Endothelial cell of umbilical vein (primary cell): Measurements from ENCODE around the gene C1QTNF2. TPM values are rescaled to one million over a fixed set of nuclear protein-coding genes. Genes with fewer than 3 reads are reported as not detected.

Source experiments
- BruUV-seq: library from RNA; stranded (reverse); fragments of 400-500 nt; replicated peaks from 2 replicates; lab custom pipeline; 2021; lab: Mats Ljungman, UMichigan
- CTCF ChIA-PET: fragments of 300-600, 350-600 bp; sonication (Branson Sonifier 250); formaldehyde crosslinking; loops from one replicate; lab custom pipeline; 2021; ENCODE audit warnings: antibody characterized with exemption, inconsistent platforms; lab: Charles Lee
- POLR2A ChIA-PET: fragments of 300-600, 350-600 bp; sonication (Branson Sonifier 250); formaldehyde crosslinking; loops from one replicate; lab custom pipeline; 2021; ENCODE audit warnings: antibody characterized with exemption, inconsistent platforms; lab: Charles Lee
- DNase-seq: peaks from one replicate; pipeline ENCODE4 v3.0.0-alpha.2; 2011; ENCODE audit warnings: low read depth, low spot score
- FAIRE-seq: peaks from 2 replicates; lab custom pipeline; 2011; peaks lifted over from hg19 to GRCh38; lab: Jason Lieb, UNC
- H2AFZ ChIP-seq: 2 replicates; pipeline ENCODE4 v1.6.0; 2012; ENCODE audit warnings: low read depth, low read length, control low read depth, inconsistent platforms
- H3K27ac ChIP-seq: 2 replicates; pipeline ENCODE4 v1.5.1; 2011; ENCODE audit warnings: low read depth, mild to moderate bottlenecking, control low read depth, low read length, moderate library complexity; ENCODE audit not compliant: insufficient read depth
- H3K27me3 ChIP-seq, 2 experiments: 2 replicates each; pipeline versions ENCODE4 v1.6.0 to v1.6.1; 2011; ENCODE audit warnings: low read length in 2 of 2, mixed read lengths in 1 of 2; ENCODE audit not compliant: control insufficient read depth in 2 of 2, insufficient read depth in 2 of 2
- H3K36me3 ChIP-seq, 2 experiments: 2 replicates in 1 of 2; 3 replicates in 1 of 2; pipeline ENCODE4 v1.5.1; 2011; ENCODE audit warnings: low read length in 2 of 2, mild to moderate bottlenecking in 1 of 2, moderate library complexity in 1 of 2; ENCODE audit not compliant: control insufficient read depth in 2 of 2, insufficient read depth in 2 of 2; ENCODE audit errors: extremely low read depth in 1 of 2
- H3K4me1 ChIP-seq: 3 replicates; pipeline ENCODE4 v1.5.1; 2011; ENCODE audit warnings: mild to moderate bottlenecking, low read length; ENCODE audit not compliant: control insufficient read depth, insufficient read depth; ENCODE audit errors: extremely low read depth
- H3K4me2 ChIP-seq: 2 replicates; pipeline ENCODE4 v1.6.1; 2011; ENCODE audit warnings: low read length, control low read depth, mixed read lengths; ENCODE audit not compliant: insufficient read depth
- H3K4me3 ChIP-seq, 3 experiments: fragments of 200-600 bp in 1 of 3; sonication (generic), shearing (Covaris generic) in 1 of 3; replicated peaks in 1 of 3; 2 replicates each; pipeline ENCODE4 v1.5.1; 2011 to 2016; ENCODE audit warnings: control low read depth in 3 of 3, low read length in 3 of 3, mild to moderate bottlenecking in 2 of 3, inconsistent platforms in 1 of 3, low read depth in 1 of 3, moderate library complexity in 1 of 3; ENCODE audit not compliant: insufficient read depth in 1 of 3
- H3K79me2 ChIP-seq: 2 replicates; pipeline ENCODE4 v1.6.0; 2012; ENCODE audit warnings: low read length, inconsistent platforms; ENCODE audit not compliant: control insufficient read depth, insufficient read depth
- H3K9ac ChIP-seq: replicated peaks from 2 replicates; pipeline ENCODE3; 2011; ENCODE audit warnings: low read length, control low read depth; ENCODE audit not compliant: insufficient read depth; ENCODE audit errors: extremely low read depth
- H3K9me1 ChIP-seq: replicated peaks from 3 replicates; pipeline ENCODE4 v1.6.0; 2011; ENCODE audit warnings: mild to moderate bottlenecking, low read length; ENCODE audit not compliant: control insufficient read depth, insufficient read depth; ENCODE audit errors: extremely low read depth
- H3K9me3 ChIP-seq: replicated peaks from 2 replicates; pipeline ENCODE4 v1.5.1; 2012; ENCODE audit warnings: low read length, inconsistent platforms; ENCODE audit not compliant: control insufficient read depth, insufficient read depth
- H4K20me1 ChIP-seq: replicated peaks from 2 replicates; pipeline ENCODE3; 2011; ENCODE audit warnings: mild to moderate bottlenecking, low read length; ENCODE audit not compliant: control insufficient read depth, insufficient read depth; ENCODE audit errors: extremely low read depth
- CTCF ChIP-seq, 2 donors: IDR thresholded peaks; 1 replicate in 1 of 2; 2 replicates in 1 of 2; pipeline ENCODE4 v1.5.1; 2011; ENCODE audit warnings: low read length in 2 of 2, mild to moderate bottlenecking in 2 of 2, moderate library complexity in 2 of 2, control low read depth in 1 of 2, inconsistent platforms in 1 of 2, low read depth in 1 of 2; ENCODE audit not compliant: insufficient read depth in 1 of 2; ENCODE audit errors: extremely low read depth in 1 of 2
- EZH2 ChIP-seq: IDR thresholded peaks from 2 replicates; pipeline ENCODE4 v1.6.1; 2012; ENCODE audit warnings: borderline replicate concordance, low read depth, mild to moderate bottlenecking, moderate library complexity, low read length, inconsistent platforms; ENCODE audit not compliant: severe bottlenecking
- FOS ChIP-seq: IDR thresholded peaks from 2 replicates; pipeline ENCODE4 v1.6.1; 2011; ENCODE audit warnings: mild to moderate bottlenecking, low read length, moderate library complexity, borderline replicate concordance; ENCODE audit not compliant: insufficient read depth
- GATA2 ChIP-seq: IDR thresholded peaks from 2 replicates; pipeline ENCODE4 v1.7.0; 2011; ENCODE audit warnings: low read depth, mild to moderate bottlenecking, moderate library complexity, mixed read lengths, low read length; ENCODE audit not compliant: insufficient read length, insufficient read depth
- JUN ChIP-seq: IDR thresholded peaks from 2 replicates; pipeline ENCODE4 v1.6.1; 2011; ENCODE audit warnings: borderline replicate concordance, low read depth; ENCODE audit not compliant: insufficient read length, insufficient read depth
- MAX ChIP-seq: IDR thresholded peaks from 2 replicates; pipeline ENCODE4 v1.6.1; 2011; ENCODE audit not compliant: insufficient read depth, insufficient read length
- MYC ChIP-seq: IDR thresholded peaks from one replicate; pipeline ENCODE4 v1.6.1; 2011; ENCODE audit warnings: mild to moderate bottlenecking, low read depth, low read length
- POLR2A ChIP-seq: IDR thresholded peaks from 2 replicates; pipeline ENCODE4 v1.6.1; 2012; ENCODE audit warnings: low read depth, mild to moderate bottlenecking, control low read depth, low read length
- POLR2AphosphoS5 ChIP-seq: IDR thresholded peaks from 2 replicates; pipeline ENCODE4 v1.6.1; 2012; ENCODE audit warnings: low read depth, mild to moderate bottlenecking, control low read depth, low read length, moderate library complexity; ENCODE audit not compliant: insufficient read depth
- dilution Hi-C: fragments of 300-500 bp; cut with MboI; formaldehyde crosslinking; loops from one replicate; pipeline ENCODE4 v1.15.0; 2019; ENCODE audit warnings: low sequenced_read_pairs; ENCODE audit not compliant: extremely low pct_ligation_motif_present
- intact Hi-C: fragments of 100-400 bp; cut with micrococcal nuclease; formaldehyde crosslinking; loops from one replicate; pipeline ENCODE4 v1.10.0; 2022
- polyA plus RNA-seq, 4 experiments: library from polyadenylated mRNA; depleted of rRNA in 3 of 4; stranded (reverse) in 3 of 4; unstranded in 1 of 4; fragments of >200 nt; gene quantifications; 2 replicates each; pipeline versions ENCODE4 v1.2.1 to v1.2.3, GENCODE V29; 2011 to 2012; ENCODE audit warnings: missing spikeins in 1 of 4
- total RNA-seq: library from RNA; stranded (reverse); gene quantifications from 2 replicates; pipeline ENCODE4 v1.2.3, GENCODE V29; 2021

C1QTNF2 gene
- total and polyA plus RNA-seq, 2 donors (not counting 3 experiments of a cell fraction or from before 2014, with no cell fraction given): 0.52 to 0.53 TPM

DNA sequence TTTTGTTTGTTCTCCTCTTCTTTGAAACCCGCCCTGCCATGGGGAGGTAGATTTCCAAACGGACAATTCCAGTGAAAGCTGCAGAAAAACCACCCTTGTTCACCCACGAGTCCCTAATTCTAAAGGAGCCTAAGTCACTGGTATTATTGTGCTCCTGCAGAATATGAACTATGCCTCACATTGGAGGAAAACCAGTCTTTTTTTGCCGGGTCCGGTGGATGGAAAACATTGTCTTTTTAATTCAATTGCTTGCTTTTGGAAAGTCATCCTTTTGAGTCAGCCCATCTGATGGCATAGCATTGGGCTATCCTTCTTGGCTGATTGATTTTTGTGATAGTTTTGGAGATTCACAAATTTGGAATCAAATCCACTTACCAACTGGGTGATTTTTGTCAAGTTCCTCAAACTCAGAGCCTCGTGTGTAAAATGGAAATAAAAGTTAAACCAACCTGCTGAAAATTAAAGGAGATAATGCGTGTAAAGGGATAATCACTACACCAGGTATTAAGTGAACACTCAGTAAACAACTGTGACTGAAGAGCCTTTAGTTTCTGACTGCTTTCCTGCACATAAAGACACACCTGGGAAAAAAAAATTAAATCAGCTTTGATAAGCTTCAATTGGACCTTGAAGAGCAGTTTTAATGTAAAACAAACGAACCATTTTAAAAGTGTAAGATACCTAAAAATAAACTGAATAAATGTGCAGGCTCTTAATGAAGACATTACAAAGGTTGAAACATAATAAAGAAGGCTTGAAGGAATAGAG, 57.3 kb downstream of the C1QTNF2 start:
- Histone ChIP-seq H3K9me3 (no peaks in the 10 kb centered on the region), H3K36me3 (peaks cover 3 to 5% of the 10 kb centered on the region in 2 experiments), H3K9me1 (no peaks in the 10 kb centered on the region), H3K27me3 (no peaks in the 10 kb centered on the region), H3K27ac (no peak overlapping the region), H2AFZ (peak overlapping the region; percentile 85), H3K79me2 (peaks cover 5% of the 10 kb centered on the region), H4K20me1 (no peaks in the 10 kb centered on the region), H3K4me2 (peak overlapping the region; percentile 72), H3K9ac (peak overlapping the region; percentile 65), H3K4me1 (peaks cover 28% of the 10 kb centered on the region), H3K4me3 (peak overlapping the region; percentile 23 to 80 (median 76))
- TF ChIP-seq MYC (no peak), POLR2AphosphoS5 (no peak), EZH2 (no peak), FOS (no peak), POLR2A (no peak), JUN (no peak), GATA2 (no peak), CTCF (IDR thresholded peaks at IDR 0.05; ENCODE audit: extremely low read depth in 1 of 2, insufficient read depth in 1 of 2, low read depth in 1 of 2, low read length in 2 of 2) (no peak), MAX (no peak)
- ChIA-PET POLR2A (interaction anchor here (0.7 kb wide), 1 partner anchor 42 kb away, joined by 4 read pairs; no protein-coding TSS in a partner anchor), CTCF (interaction anchor here (0.8 to 2.6 kb wide), 4 partner anchors 32 to 292 kb away, joined by 3 to 13 read pairs (median 5); no protein-coding TSS in a partner anchor)
- no peak for DNase-seq
- dilution Hi-C loops: no loop called here
- BruUV-seq: TSS peak; percentile 30
- FAIRE-seq: no peak
- intact Hi-C loops: loop anchor here (1.0 kb wide), 1 partner anchor 32 kb away; no protein-coding TSS in a partner anchor
